ENCODE results near the gene KIAA1191.

Gene KIAA1191

GRCh38 chr5:176373100-176373818 lies 11.7 kb upstream of the KIAA1191 start:
- H3K4me3 ChIP-seq (ENCODE audit: low read depth, low read length): no peak overlapping the region
- no peak for DNase-seq (ENCODE audit: low read depth)
- TF ChIP-seq, protein P1, sequence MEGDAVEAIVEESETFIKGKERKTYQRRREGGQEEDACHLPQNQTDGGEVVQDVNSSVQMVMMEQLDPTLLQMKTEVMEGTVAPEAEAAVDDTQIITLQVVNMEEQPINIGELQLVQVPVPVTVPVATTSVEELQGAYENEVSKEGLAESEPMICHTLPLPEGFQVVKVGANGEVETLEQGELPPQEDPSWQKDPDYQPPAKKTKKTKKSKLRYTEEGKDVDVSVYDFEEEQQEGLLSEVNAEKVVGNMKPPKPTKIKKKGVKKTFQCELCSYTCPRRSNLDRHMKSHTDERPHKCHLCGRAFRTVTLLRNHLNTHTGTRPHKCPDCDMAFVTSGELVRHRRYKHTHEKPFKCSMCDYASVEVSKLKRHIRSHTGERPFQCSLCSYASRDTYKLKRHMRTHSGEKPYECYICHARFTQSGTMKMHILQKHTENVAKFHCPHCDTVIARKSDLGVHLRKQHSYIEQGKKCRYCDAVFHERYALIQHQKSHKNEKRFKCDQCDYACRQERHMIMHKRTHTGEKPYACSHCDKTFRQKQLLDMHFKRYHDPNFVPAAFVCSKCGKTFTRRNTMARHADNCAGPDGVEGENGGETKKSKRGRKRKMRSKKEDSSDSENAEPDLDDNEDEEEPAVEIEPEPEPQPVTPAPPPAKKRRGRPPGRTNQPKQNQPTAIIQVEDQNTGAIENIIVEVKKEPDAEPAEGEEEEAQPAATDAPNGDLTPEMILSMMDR (IDR thresholded peaks at IDR 0.05; ENCODE audit: insufficient read depth, low read depth, low read length, missing control alignments): no peak

DNA sequence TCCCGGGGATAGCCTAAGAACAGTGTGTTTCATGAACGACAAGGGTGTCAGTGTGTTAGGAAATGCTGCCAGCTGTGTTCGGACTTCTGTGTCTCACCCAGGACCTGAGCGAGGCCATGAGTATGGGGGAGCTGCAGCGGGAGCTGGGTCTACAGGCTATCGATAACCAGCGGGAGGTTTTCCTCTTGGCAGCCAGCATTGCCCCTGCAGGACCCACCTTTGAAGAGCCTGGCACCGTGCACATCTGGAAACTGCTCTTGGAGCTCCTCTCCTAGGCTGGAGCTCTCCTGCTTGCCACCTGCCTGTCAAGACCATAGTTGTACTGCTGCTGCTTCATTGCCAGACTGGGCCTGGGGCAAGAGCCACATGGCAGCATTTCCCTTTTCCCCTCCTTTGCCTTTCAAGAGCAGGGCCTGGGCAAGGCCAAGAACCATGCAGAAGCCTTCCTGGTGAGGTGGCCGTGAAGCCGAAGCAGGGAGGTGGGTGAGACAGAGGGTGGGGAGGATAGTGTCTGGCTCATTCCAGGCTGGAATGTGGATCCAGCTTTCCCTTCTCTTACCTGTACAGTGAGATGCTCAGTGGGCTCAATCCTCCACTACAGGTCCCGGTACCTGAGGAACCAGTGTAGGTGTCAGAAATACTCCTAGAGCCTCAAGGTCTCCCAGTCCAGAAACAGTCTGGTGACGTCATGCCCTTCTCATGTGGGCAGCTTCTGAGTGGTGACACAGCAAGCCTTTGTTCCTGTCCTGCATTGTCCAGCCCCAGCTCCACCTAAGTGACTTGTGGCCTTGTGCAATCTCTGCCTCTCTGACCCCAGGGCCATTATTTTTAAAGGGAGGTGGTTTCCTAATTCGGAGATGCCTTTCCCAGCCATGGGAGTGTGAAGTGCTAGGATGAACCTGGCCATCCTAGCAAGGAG lies 10.3 kb upstream of the KIAA1191 start:
- no peak for DNase-seq (ENCODE audit: low read depth)
- TF ChIP-seq, protein P1 (IDR thresholded peaks at IDR 0.05; ENCODE audit: insufficient read depth, low read depth, low read length, missing control alignments): no peak
- H3K4me3 ChIP-seq (ENCODE audit: low read depth, low read length): no peak overlapping the region

DNA sequence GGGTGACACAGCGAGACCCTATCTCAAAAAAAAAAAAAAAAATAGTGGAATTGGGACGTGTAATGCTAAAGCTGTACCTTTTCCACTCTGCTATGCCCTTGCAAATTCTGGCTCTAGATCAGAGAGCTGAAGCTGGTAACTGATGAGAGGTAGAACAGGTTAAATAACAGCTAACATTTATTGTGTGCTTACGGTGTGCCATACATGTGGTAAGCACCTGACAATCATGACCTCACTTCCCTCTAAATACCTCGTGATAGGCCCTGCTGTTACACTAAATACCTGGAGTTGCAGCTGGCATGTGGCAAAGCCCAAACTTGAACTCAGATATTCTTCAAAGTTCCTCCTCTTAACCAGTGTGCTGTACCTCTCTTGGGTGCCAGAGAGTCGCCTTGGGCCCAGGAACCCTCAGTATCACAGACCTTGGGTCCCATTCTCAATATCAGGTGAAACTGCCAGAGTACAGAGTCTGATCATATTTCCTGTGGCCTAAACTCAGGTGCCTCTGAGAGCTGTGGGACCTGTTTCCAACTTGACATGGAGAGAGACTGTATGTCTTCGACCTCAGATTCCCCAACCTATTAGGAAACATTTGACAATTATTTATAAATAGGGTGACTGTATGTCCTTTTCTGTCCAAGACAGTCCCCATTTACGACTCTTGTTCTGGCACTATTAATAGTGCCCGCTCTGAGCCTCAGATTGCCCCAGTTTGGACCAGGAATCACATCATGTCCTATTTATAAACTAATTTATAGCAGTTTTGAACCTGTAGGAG lies 8.6 kb upstream of the KIAA1191 start:
- no peak overlapping the region for H3K4me3 ChIP-seq (ENCODE audit: low read depth, low read length)
- TF ChIP-seq, protein P1 (IDR thresholded peaks at IDR 0.05; ENCODE audit: insufficient read depth, low read depth, low read length, missing control alignments): no peak
- no peak for DNase-seq (ENCODE audit: low read depth)

DNA sequence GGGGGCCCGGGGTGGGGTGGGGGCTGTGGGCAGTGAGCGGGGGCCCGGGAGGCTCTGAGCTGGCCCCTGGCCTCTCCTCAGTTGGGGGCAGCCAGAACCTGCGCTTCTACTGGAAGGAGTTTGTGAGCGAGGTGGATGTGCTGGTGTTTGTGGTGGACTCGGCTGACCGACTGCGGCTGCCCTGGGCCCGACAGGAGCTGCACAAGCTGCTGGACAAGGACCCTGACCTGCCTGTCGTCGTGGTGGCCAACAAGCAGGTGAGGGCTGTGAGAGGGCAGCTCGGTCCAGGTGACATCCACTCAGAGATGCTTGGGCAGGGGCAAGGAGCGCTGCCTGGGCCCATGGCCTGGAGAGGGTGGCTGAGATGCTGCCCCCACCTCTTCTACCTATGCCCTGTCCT lies 7.2 kb upstream of the KIAA1191 start:
- no peak overlapping the region for H3K4me3 ChIP-seq (ENCODE audit: low read depth, low read length)
- DNase-seq (ENCODE audit: low read depth): no peak
- TF ChIP-seq, protein P1 (IDR thresholded peaks at IDR 0.05; ENCODE audit: insufficient read depth, low read depth, low read length, missing control alignments): no peak

GRCh38 chr5:176366232-176366894 lies 4.8 kb upstream of the KIAA1191 start:
- TF ChIP-seq, protein P1 (IDR thresholded peaks at IDR 0.05; ENCODE audit: insufficient read depth, low read depth, low read length, missing control alignments): no peak
- DNase-seq (ENCODE audit: low read depth): no peak
- peak overlapping the region; percentile 63 for H3K4me3 ChIP-seq (ENCODE audit: low read depth, low read length)
